Cortex of kidney (tissue), 1 donor: ENCODE results near the gene SLC52A3.

ENCODE experiments used
- DNase-seq: peaks from one replicate; lab custom pipeline; 2025; lab: John Stamatoyannopoulos, UW

Gene SLC52A3

DNA sequence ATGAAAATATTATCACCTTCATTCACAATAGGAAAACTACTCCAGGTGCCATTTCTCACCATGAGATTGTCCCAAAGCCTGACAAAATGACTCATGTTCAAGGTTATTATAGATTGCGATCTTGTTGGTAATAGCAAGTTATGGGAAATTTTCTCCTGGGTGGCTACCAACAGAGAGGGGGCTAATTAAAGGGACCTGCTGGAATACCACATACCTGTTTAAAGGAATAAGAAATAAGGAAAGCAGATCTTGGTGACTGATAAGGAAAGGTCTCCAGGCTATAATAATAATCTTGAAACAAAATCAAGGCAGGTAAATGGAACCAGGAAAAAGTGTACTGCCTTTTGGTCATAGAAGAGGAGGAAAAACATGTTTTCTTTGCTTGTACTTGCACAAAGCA is 1.4 kb downstream of the SLC52A3 start:
- DNase-seq: no peak

- DNase-seq: no peak
Observed at GRCh38 chr20:764255-764654, 4.0 kb downstream of the SLC52A3 start.

GRCh38 chr20:761418-762381 is 6.6 kb downstream of the SLC52A3 start:
- DNase-seq: no peak

DNA sequence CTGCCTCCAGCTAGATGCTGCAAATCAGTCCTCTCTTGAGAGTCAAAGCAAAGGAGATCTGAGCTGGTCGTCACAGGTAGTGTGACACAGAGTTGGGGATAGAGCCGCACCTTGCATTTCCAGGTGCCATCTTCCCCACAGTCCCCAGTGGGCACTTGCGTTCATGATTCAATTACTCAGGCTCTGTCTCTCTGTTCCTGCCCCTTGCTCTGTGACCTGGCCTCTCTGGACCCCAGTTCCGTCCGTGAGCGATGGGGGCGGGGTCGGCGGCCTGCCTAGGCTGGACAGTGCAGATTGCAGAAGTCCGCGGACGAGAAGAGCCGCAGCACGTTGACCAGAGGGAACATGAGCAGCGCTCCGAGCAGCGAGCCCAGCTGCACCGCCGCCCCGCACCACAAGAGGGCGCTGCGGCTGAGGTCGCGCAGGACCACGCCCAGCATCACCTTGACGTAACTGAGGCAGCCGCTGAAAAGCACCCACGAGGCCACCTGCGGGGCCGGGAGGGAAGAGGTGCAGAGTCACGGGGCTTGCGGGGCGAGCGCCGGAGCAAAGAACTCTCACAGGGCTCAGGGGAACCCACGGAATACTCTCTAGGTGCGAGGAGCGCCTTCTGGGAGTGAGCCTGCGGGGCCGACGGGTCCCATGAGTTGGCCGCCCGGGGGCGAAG is 7.4 kb downstream of the SLC52A3 start:
- no peak for DNase-seq

GRCh38 chr20:757506-757905 is 10.8 kb downstream of the SLC52A3 start:
- DNase-seq: no peak

DNA sequence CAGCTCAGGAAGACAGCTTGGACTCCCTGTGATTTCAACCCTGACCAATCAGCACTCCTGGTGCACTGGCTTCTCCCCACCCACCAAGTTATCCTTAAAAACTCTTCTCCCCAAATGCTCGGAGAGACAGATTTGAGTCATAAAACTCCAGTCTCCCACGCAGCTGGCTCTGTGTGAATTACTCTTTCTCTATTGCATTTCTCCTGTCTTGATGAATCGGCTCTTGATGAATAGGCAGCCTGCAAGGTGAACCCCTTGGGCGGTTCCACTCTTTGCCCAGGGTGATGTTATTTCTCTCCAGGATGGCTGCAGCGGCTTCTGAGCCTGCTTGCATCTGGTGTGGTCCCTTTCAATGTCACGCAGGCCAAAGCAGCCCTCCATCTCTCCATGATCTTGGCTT is 12.4 kb downstream of the SLC52A3 start:
- no peak for DNase-seq

DNA sequence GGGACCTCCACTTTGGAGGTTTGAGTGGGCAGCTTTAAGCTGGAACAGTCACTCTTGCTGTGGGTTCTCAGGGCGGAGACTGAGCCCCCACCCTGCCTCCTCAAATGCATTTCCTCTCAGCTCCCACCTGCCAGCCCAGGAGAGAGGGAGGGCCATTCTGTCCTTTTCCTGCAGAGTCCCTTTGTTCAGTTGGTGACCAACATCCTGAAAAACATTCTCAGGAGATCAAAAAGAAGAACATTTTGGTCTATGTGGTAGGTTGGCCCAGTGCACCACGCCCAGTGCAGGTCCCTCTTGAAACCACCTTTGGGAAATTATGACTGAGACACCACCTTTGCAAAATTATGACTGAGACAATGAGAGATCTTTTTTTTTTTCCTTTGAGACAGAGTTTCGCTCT is 13.4 kb downstream of the SLC52A3 start:
- no peak for DNase-seq

- DNase-seq: no peak
Observed at GRCh38 chr20:753897-754635, 14.2 kb downstream of the SLC52A3 start.

DNA sequence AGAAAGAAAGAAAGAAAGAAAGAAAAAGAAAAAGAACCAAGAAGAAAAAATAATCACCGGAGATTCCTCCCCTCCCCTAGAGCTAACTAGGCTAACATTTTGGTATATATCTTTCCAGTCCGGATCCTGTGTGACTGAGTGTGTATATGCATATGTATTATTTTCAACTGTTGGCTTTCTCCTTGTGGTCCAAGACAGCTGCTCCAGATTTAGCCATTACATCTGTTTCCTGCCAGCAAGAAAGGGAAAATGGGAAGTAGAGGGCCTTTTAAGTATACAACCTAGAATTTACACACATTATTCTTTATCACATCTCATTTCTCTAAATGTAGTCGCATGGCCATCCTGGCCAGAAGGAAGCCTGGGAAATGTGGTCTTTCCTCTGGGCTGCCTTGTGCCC is 15.2 kb downstream of the SLC52A3 start:
- DNase-seq: no peak

DNA sequence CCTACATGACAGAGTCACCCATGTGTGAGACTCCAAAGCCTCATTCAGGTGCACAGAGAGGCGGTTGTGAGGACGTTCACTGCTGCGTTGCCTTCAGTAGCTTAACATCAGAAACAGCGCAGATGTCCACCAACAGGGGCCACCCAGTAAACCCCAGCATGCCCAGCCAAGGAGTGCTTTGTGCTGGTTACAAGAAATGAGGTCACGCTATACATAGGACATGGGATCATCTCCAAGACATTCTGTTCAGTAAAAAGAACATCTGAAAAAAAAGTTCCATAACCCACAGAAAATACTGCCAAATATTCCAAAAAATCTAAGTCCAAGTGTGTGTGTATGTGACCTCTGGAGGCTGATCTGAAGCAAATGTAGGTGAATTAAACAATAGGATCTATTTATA is 16.0 kb downstream of the SLC52A3 start:
- DNase-seq: no peak

- no peak for DNase-seq
Observed at GRCh38 chr20:751761-752160, 16.5 kb downstream of the SLC52A3 start.

DNA sequence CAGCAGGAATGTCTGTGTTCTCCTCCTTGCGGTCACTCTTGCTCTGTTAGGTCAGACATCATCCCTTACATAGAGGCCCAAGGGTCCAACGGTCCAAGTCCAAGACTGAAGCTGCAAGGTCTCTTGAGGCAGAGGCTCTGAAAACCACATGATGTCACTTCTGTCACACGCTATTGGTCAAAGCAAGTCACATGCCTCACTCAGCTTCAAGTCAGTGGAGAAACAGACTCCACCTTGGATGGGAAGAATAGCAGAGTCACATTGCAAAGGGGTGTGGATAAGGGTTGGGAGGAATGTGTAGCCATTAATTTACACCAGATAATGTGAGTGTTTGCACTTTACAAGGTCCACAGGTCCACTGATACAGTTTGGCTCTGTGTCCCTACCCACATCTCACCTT is 17.5 kb downstream of the SLC52A3 start:
- DNase-seq: no peak

- DNase-seq: no peak
Observed at GRCh38 chr20:745683-746301, 22.5 kb downstream of the SLC52A3 start.

DNA sequence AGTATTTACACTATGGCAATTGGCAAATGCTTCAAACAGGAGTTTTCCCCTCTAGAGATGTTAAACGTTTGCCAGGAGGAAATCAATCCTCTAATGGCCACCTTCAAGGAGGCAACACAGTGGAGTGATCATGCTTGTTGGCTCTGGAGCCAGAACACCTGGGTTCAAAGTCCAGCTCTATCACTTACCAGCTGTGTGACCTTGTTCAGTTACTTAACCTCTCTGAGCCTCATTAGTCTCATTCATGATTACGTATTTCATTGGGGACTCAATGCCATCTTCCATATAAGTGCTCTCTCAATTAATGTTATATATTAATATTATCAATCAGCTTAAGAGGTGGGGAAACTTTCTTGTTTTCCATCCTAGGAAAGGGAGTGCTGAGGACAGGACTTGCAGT is 26.1 kb downstream of the SLC52A3 start:
- no peak for DNase-seq

GRCh38 chr20:741620-742019 is 26.7 kb downstream of the SLC52A3 start:
- DNase-seq: no peak

DNA sequence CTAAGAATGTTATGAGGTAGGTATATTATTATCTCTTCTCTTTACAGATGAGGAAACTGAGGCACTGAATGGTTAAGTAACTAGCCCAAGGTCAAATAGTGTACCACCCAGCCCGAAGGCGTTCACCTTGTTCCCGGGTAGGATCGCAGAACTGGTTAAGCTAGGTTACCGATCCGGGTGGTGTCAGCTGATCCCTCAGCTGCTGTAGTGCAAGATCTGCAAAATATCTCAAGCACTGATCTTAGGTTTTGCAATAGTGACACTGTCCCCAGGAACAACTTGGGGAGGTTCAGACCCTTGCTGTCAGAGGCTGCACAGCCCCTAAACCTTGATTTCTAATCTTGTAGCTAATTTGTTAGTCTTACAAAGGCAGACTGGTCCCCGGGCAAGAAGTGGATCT is 28.1 kb downstream of the SLC52A3 start:
- DNase-seq: no peak

DNA sequence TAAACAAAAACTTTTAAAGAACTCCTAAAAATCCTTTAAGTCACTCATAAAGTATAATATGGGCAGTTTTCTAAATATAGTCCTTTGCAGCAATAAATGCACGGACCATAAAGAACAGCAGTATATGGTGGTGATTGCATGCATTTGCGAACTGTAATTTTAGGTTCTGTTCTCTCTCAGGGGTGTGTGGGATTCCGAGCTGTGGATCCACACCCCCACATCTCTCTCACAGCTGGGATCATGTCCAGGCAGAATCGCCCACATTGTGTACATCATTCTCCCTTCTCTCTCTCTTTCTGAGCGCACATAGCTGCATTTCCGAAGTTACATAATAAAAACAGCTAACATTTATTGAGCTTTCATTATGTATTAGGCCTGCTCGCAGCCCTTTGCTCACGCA is 28.6 kb downstream of the SLC52A3 start:
- no peak for DNase-seq

- no peak for DNase-seq
Observed at GRCh38 chr20:733861-734260, 34.4 kb downstream of the SLC52A3 start.

DNA sequence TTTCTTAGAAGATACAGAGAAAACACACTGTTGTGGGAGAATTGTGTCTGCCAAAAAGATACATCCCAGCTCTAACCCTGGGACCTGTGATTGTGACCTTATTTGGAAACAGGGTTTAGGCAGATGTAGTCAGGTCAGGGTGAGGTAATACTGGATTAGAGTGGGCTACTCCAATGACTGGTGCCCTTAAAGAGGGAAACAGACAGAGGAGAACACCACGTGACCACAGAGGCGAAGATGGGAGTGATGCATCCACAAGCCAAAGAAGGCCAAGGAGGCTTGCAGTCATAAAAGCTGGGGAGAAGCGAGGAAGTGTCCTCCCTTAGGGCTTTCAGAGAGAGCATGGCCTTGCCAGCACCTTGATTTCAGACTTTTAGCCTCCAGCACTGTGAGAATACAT is 35.6 kb downstream of the SLC52A3 start:
- DNase-seq: no peak

GRCh38 chr20:731891-732560 is 36.3 kb downstream of the SLC52A3 start:
- no peak for DNase-seq

DNA sequence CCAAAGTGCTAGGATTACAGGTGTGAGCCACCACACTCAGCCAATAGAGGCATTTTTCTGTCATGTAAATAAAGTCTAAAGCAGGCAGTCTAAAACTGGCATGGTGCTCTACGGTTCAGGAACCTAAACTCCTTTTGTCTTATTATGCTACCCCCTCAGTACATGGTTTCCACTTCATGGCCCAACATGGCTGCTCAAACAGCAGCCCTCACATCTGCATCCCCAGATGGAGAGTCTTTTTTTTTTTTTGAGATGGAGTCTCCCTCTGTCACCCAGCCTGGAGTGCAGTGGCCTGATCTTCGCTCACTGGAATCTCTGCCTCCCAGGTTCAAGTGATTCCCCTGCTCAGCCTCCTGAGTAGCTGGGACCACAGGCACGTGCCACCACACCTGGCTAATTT is 38.3 kb downstream of the SLC52A3 start:
- no peak for DNase-seq
